Endothelial cell of umbilical vein (primary cell): ENCODE measurements around the gene UGT1A7.
"Not testable (repeated sequence)": the region's sequence is repeated elsewhere in the genome, so short reads cannot be mapped to it uniquely, and the experiment has no call there.

Experiments
- EZH2 ChIP-seq: IDR thresholded peaks from 2 replicates; pipeline ENCODE4 v1.6.1; 2012; ENCODE audit warnings: borderline replicate concordance, low read depth, mild to moderate bottlenecking, moderate library complexity, low read length, inconsistent platforms; ENCODE audit not compliant: severe bottlenecking
- JUN ChIP-seq: IDR thresholded peaks from 2 replicates; pipeline ENCODE4 v1.6.1; 2011; ENCODE audit warnings: borderline replicate concordance, low read depth; ENCODE audit not compliant: insufficient read length, insufficient read depth
- POLR2A ChIP-seq: IDR thresholded peaks from 2 replicates; pipeline ENCODE4 v1.6.1; 2012; ENCODE audit warnings: low read depth, mild to moderate bottlenecking, control low read depth, low read length
- POLR2AphosphoS5 ChIP-seq: IDR thresholded peaks from 2 replicates; pipeline ENCODE4 v1.6.1; 2012; ENCODE audit warnings: low read depth, mild to moderate bottlenecking, control low read depth, low read length, moderate library complexity; ENCODE audit not compliant: insufficient read depth
- TF ChIP-seq, protein P1 (sequence below): IDR thresholded peaks from 2 replicates; pipeline ENCODE4 v1.6.1; 2011; ENCODE audit not compliant: insufficient read depth, insufficient read length
- TF ChIP-seq, protein P2 (sequence below), 2 donors: IDR thresholded peaks; 1 replicate in 1 of 2; 2 replicates in 1 of 2; pipeline ENCODE4 v1.5.1; 2011; ENCODE audit warnings: low read length in 2 of 2, mild to moderate bottlenecking in 2 of 2, moderate library complexity in 2 of 2, control low read depth in 1 of 2, inconsistent platforms in 1 of 2, low read depth in 1 of 2; ENCODE audit not compliant: insufficient read depth in 1 of 2; ENCODE audit errors: extremely low read depth in 1 of 2

- not testable (repeated sequence) for TF ChIP-seq POLR2A, POLR2AphosphoS5, EZH2, JUN
- TF ChIP-seq, protein P1, sequence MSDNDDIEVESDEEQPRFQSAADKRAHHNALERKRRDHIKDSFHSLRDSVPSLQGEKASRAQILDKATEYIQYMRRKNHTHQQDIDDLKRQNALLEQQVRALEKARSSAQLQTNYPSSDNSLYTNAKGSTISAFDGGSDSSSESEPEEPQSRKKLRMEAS, result not testable (repeated sequence)
- TF ChIP-seq, protein P2, sequence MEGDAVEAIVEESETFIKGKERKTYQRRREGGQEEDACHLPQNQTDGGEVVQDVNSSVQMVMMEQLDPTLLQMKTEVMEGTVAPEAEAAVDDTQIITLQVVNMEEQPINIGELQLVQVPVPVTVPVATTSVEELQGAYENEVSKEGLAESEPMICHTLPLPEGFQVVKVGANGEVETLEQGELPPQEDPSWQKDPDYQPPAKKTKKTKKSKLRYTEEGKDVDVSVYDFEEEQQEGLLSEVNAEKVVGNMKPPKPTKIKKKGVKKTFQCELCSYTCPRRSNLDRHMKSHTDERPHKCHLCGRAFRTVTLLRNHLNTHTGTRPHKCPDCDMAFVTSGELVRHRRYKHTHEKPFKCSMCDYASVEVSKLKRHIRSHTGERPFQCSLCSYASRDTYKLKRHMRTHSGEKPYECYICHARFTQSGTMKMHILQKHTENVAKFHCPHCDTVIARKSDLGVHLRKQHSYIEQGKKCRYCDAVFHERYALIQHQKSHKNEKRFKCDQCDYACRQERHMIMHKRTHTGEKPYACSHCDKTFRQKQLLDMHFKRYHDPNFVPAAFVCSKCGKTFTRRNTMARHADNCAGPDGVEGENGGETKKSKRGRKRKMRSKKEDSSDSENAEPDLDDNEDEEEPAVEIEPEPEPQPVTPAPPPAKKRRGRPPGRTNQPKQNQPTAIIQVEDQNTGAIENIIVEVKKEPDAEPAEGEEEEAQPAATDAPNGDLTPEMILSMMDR (IDR thresholded peaks at IDR 0.05; ENCODE audit: extremely low read depth in 1 of 2, insufficient read depth in 1 of 2, low read depth in 1 of 2, low read length in 2 of 2), result not testable (repeated sequence)
These were observed 45.4 kb upstream of the UGT1A7 start, which contains the start of gene UGT1A10 for GRCh38 chr2:233636306-233636705.
